Measurements from ENCODE around the gene SLC16A3.
A peak's percentile ranks its signal among the peaks of the same experiment; 100 is the strongest.
"Not testable (repeated sequence)": the region's sequence is repeated elsewhere in the genome, so short reads cannot be mapped to it uniquely, and the experiment has no call there.

Gene SLC16A3

GRCh38 chr17:82247856-82248671, 19.2 kb downstream of the SLC16A3 start:
- no peak for DNase-seq

DNA sequence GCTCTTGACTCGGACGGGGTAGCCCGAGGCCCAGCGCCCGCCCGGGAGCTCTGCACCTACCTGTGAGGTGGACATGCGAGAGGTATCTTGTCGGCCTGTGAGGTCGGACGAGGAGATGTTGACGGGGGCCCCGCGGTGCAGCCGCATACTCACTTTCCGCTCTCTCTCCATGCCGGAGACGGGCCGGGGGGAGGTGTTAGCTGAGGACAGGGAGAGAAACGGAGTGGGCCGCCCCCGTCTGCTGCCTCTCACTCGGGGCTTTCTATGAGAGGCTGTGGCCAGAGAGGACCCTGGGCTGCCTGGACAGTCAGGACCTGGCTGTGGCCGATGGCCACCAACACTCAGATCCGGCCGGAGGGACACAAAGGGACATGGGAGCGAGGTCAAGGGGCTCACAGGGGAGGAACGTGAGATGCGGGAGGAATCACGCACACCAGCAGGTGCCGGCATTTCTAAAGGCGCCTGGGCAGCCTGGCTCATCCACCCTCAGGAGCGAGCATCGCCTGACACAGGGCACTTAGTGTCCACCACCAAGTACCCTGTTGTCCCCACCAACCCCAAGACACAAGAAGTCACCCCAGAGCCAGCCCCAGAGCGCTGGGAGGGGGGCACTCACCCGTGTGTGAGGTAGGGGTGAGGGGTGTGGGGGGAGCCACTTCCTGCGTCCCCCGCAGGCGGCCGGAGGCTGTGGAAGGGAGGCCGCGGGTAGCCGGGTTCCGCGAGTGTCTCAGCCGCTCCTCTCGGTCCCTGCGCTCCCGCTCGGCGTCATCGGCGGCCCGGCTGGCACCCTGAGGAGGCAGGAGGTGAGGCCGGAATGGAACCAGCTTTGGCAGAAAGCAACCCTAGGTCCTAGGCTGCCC, 20.2 kb downstream of the SLC16A3 start:
- no peak for DNase-seq

DNA sequence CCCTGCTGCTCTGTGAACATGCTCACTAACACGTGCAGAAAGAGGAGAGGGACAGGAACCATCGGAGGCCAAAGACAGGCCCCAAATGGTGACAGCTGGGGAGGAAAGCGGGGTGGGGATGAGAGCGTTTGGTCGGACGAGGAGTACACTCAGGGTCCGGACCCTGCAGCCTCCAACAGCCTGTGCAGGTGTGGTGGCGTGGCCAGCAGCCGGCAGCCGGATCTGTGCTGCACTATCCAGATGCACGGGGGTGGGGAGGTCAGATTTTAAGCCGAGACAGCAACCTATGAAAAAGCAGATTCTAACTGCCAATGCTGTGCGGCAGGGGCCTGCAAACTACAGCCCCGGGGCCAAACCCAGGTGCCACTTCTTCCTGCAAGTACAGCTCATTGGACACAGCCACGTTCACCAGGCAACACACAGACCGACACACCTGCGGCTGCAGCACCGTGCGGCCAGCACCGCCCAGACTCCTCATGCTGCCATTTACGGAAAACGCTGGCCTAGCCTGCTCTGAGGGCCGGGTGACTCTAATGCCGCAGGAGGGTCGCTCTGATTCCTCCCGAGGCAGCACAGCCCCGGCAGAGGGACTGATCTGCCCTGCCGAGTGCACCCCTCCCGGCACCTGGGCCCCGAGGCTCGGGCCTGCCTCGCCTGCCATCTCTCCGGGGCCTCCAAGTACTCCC, 21.2 kb downstream of the SLC16A3 start:
- no peak for DNase-seq

- no peak for DNase-seq
Measured at GRCh38 chr17:82250868-82251500, 22.1 kb downstream of the SLC16A3 start.

GRCh38 chr17:82252511-82253178, 23.8 kb downstream of the SLC16A3 start:
- no peak for DNase-seq

DNA sequence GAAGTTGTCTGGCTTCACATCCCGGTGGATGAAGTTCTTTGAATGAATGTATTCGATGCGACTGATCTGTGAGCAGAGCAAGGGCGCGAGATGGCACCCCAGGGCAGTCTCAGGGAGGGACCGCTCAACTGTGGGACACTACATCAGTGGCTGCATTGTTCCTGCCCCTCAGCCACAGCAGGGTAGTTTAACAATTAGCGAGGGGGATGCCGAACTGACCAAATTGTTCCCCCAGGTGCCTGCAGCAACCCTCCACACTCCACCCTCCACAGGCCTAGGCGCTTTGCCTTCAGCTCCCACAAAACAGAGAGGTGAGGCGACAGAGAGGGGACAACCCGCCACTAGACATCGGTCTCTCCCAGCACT, 24.3 kb downstream of the SLC16A3 start:
- no peak for DNase-seq

DNA sequence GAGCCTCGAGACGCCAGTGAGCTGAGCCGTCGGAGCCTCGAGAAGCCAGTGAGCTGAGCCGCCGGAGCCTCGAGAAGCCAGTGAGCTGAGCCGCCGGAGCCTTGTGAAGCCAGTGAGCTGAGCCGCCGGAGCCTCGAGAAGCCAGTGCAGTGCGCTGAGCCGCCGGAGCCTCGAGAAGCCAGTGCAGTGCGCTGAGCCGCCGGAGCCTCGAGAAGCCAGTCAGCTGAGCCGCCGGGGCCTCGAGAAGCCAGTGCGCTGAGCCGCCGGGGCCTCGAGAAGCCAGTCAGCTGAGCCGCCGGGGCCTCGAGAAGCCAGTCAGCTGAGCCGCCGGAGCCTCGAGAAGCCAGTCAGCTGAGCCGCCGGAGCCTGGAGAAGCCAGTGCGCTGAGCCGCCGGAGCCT, 25.3 kb downstream of the SLC16A3 start:
- DNase-seq: not testable (repeated sequence)

GRCh38 chr17:82254746-82255145, 25.9 kb downstream of the SLC16A3 start:
- DNase-seq: not testable (repeated sequence)

DNA sequence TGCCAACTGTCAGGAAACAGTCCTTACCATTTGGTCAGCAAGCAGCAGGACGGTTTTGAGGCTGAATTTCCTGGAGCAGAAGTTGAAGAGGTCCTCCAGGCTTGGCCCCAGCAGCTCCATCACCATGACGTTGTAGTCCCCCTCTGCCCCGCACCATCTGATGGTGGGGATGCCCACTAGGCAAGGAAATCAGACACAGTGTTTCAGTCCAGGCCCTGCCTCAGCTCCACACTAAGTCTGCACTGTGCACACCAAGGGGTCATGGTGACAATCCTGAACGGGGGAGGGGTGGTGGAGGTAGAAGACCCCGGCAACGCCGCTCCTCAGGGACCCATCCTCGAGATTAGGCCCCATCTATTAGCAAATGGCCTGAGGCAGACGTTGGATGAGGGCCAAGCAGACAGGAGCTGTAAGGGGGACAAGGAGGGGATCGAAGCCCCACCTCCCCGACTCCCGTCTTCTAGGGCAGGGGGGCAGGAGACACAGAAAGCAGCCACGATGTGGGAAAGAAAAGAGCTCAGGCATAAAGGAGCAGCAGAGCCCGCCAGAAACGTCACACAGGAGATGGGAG, 26.6 kb downstream of the SLC16A3 start:
- DNase-seq: no peak

DNA sequence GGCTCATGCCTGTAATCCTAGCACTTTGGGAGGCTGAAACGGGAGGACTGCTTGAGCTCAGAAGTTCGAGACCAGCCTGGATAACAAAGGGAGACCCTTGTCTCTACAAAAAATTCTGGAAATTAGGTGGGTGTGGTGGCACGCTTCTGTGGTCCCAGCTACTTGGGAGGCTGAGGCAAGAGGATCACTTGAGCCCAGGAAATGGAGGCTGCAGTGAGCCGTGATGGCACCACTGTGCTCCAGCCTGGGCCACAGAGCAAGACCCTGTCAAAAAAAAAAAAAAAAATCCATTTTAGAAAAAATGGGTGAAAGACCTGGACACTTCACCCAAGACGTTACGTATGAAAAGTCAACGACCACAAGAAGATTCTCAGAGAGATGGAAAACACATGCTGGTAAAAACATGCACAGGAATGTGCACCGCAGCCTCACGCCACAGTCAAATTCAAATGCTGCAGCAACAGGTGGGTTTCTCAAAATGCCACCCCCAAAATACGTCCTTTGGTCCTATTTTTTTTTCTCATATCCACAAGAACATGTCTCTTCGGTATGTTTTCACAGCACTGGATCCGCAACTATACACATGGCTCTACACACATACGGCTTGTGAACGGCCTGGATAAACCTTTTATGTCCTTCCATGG, 27.5 kb downstream of the SLC16A3 start:
- no peak for DNase-seq

DNA sequence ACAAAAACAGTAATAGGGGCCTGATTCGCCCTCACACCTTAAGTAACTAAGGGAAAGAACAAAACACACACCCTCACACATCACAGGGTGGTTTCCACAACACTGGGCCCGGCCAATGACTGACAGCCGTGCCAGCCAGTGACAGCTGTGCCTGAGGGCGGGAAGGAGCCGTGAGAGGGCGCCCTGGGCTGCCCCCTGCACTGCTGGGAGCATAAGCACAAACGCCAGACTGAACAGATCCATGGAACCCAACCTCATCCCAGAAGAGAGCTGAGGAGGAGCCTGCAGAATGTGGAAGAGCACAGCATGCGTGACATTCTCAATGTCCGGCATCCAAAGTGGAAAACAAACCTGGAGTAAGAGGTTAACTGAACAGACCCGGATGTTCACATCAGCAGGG, 28.6 kb downstream of the SLC16A3 start:
- DNase-seq: peak; percentile 82

DNA sequence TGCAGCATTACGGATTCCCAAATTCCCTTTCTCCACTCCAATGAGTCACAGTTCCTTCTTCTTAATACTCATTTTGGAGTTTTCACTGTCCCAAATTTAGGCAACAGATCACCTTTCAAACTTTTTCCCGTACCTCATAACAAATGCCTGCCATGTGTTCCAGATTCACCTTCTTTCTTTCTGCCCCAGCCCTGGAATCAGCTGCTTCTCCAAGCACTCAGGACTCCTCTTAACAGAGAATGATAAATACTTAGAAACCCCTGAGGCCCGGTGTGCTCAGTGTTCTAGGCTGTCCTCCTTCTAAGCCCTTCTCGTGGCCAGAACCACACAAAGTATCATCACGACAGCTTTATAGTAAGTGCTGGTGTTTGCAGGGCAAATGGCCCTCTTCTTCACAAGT, 29.7 kb downstream of the SLC16A3 start:
- no peak for DNase-seq

DNA sequence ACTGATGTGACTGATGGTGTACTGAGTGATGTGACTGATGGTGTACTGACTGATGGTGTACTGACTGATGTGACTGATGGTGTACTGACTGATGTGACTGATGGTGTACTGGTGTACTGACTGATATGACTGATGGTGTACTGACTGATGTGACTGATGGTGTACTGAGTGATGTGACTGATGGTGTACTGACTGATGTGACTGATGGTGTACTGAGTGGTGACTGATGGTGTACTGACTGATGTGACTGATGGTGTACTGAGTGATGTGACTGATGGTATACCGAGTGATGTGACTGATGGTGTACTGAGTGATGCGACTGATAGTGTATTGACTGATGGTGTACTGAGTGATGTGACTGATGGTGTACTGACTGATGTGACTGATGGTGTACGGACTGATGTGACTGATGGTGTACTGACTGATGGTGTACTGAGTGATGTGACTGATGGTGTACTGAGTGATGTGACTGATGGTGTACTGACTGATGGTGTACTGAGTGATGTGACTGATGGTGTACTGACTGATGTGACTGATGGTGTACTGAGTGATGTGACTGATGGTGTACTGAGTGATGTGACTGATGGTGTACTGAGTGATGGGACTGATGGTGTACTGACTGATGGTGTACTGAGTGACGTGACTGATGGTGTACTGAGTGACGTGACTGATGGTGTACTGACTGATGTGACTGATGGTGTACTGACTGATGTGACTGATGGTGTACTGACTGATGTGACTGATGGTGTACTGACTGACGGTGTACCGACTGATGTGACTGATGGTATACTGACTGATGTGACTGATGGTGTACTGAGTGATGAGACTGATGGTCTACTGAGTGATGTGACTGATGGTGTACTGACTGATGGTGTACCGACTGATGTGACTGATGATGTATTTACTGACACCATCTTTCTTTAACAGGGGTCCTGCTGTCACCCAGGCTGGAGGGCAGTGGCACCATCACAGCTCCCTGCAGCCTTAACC, 31.4 kb downstream of the SLC16A3 start:
- not testable (repeated sequence) for DNase-seq

DNA sequence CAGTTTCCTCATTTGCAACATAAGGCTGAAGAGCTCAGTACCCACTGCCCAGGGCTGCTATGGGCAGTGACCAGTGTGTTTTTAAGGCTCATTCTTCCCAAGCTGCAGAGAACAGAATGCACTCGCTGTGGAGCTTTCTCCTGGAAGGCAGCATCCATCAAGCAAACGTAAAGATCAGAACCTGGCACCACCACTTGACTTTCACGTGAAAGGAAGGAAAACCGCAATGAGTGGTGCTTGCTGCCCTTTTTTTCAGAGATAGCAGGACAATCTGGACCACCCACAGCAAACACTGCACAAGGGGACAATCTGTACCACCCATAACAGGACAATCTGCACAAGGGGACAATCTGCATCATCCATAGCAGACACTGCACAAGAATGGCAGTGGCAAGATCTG, 33.5 kb downstream of the SLC16A3 start:
- DNase-seq: no peak

DNA sequence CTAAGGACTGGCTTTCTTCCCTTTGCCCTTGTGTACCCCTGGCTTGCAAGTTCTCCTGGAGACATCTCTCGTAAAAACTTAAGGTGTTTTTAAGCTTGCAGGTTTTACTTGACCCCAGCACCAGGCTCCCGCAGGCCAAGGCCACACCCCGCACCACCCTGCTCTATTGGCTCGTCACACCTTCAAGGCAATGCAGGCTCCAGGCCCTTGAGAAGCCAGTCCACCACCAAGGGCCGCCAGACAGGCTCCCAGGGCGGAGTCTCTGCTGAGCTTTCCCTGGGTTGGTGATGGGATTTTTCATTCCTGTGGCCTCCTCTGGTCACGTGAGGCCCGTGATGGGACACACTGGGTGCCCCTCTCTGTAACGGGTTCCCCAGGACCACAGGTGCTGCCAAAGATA, 34.8 kb downstream of the SLC16A3 start:
- DNase-seq: no peak

DNA sequence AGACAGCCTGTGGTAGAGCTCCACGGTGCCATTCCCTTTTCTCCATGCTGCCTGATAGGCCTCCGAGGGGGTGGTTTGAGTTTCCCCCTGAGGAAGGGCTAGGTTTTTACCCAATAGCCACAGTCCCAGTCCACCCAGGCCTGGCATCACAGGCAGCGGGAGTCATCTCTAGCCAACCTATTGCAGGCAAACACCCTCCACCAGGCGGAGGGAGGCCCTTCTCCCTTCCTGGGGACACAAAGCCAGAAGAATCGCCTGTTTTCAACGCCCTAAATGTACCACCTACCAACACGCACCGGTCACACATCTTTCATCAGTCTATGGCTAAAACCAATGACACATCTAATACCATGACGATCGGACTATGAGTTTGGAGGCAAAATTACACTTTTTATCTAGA, 37.3 kb downstream of the SLC16A3 start:
- no peak for DNase-seq

- no peak for DNase-seq
Measured at GRCh38 chr17:82267575-82268379, 38.9 kb downstream of the SLC16A3 start.

- no peak for DNase-seq
Measured at GRCh38 chr17:82269138-82269881, 40.5 kb downstream of the SLC16A3 start.

Measured in CD4-positive, alpha-beta T cell treated with Interleukin-17A for 1 hour (primary cell).